Naive thymus-derived CD4-positive, alpha-beta T cell (primary cell): Measurements from ENCODE around the gene CHD9. TPM values are rescaled to one million over a fixed set of nuclear protein-coding genes. Genes with fewer than 3 reads are reported as not detected.

Source experiments
- ATAC-seq: fragments of 150-1000 bp; cut with Tn5 transposase; 2 replicates; pipeline ENCODE4 v1.10.0; 2021; ENCODE audit warnings: mild to moderate bottlenecking, moderate library complexity
- CTCF ChIA-PET: fragments of 350-600 bp; sonication (Branson Sonifier 250); formaldehyde crosslinking; loops from one replicate; lab custom pipeline; 2021; ENCODE audit warnings: antibody characterized with exemption; lab: Charles Lee
- POLR2A ChIA-PET: fragments of 350-600 bp; sonication (Branson Sonifier 250); formaldehyde crosslinking; loops from one replicate; lab custom pipeline; 2021; ENCODE audit warnings: antibody characterized with exemption, inconsistent platforms; lab: Charles Lee
- DNase-seq, 9 donors: peaks; one replicate each; pipeline versions ENCODE4 v3.0.0 to v3.0.0-alpha.2; 2020 to 2022; ENCODE audit warnings: mixed read lengths in 1 of 9
- H3K27ac ChIP-seq: one replicate; pipeline ENCODE4 v1.7.0; 2013; ENCODE audit warnings: mild to moderate bottlenecking, low read depth, low read length, moderate library complexity
- H3K27me3 ChIP-seq, 2 donors: one replicate each; pipeline ENCODE4 v1.7.0; 2013; ENCODE audit warnings: low read length in 2 of 2, mild to moderate bottlenecking in 2 of 2, moderate library complexity in 2 of 2; ENCODE audit not compliant: control insufficient read depth in 2 of 2, insufficient read depth in 2 of 2
- H3K36me3 ChIP-seq, 3 experiments: 1 replicate in 2 of 3; 2 replicates in 1 of 3; pipeline ENCODE4 v1.7.0; 2013; ENCODE audit warnings: low read length in 3 of 3, mild to moderate bottlenecking in 3 of 3, moderate library complexity in 1 of 3; ENCODE audit not compliant: insufficient read depth in 3 of 3, control insufficient read depth in 2 of 3
- H3K4me1 ChIP-seq, 2 donors: one replicate each; pipeline ENCODE4 v1.7.0; 2013; ENCODE audit warnings: low read length in 2 of 2, mild to moderate bottlenecking in 2 of 2, moderate library complexity in 1 of 2; ENCODE audit not compliant: control insufficient read depth in 2 of 2, insufficient read depth in 2 of 2
- H3K4me3 ChIP-seq: 2 replicates; pipeline ENCODE4 v1.7.0; 2013; ENCODE audit warnings: mild to moderate bottlenecking, low read length
- H3K9me3 ChIP-seq, 3 experiments: 1 replicate in 2 of 3; 2 replicates in 1 of 3; pipeline ENCODE4 v1.7.0; 2013; ENCODE audit warnings: low read length in 3 of 3; ENCODE audit not compliant: control insufficient read depth in 2 of 3
- H3K27ac Mint-ChIP-seq, 9 donors: one replicate each; pipeline ENCODE4 v1.8.0; 2020 to 2022; ENCODE audit warnings: mixed read lengths in 9 of 9, mild to moderate bottlenecking in 8 of 9, moderate library complexity in 5 of 9, inconsistent platforms in 2 of 9
- H3K27me3 Mint-ChIP-seq, 5 donors: one replicate each; pipeline ENCODE4 v1.8.0; 2021 to 2022; ENCODE audit warnings: mixed read lengths in 5 of 5, mild to moderate bottlenecking in 1 of 5
- H3K36me3 Mint-ChIP-seq, 5 donors: one replicate each; pipeline ENCODE4 v1.8.0; 2020 to 2022; ENCODE audit warnings: mixed read lengths in 5 of 5, mild to moderate bottlenecking in 3 of 5, inconsistent platforms in 1 of 5
- H3K4me1 Mint-ChIP-seq, 7 donors: one replicate each; pipeline ENCODE4 v1.8.0; 2020 to 2022; ENCODE audit warnings: mixed read lengths in 7 of 7, mild to moderate bottlenecking in 3 of 7, inconsistent platforms in 1 of 7
- H3K4me3 Mint-ChIP-seq, 10 donors: one replicate each; pipeline ENCODE4 v1.8.0; 2020 to 2022; ENCODE audit warnings: mild to moderate bottlenecking in 10 of 10, mixed read lengths in 10 of 10, moderate library complexity in 6 of 10, inconsistent platforms in 2 of 10
- H3K9me3 Mint-ChIP-seq, 11 donors: one replicate each; pipeline ENCODE4 v1.8.0; 2020 to 2022; ENCODE audit warnings: mixed read lengths in 11 of 11, mild to moderate bottlenecking in 4 of 11, inconsistent platforms in 1 of 11, moderate library complexity in 1 of 11
- intact Hi-C, 2 donors: fragments of 100-400 bp; cut with micrococcal nuclease; formaldehyde crosslinking; loops; one replicate each; pipeline ENCODE4 v1.15.1; 2023
- polyA plus RNA-seq, 2 donors: library from polyadenylated mRNA; unstranded; fragments of 300-500 nt; fragmentation: Illumina TruSeq; gene quantifications; one replicate each; pipeline ENCODE4 v1.2.3, GENCODE V29; 2021
- total RNA-seq, 6 experiments: library from RNA in 5 of 6; stranded (reverse) in 5 of 6; gene quantifications; 1 replicate in 5 of 6; 2 replicates in 1 of 6; pipeline ENCODE4 v1.2.3 and lab custom pipeline; 2021 to 2026

Gene CHD9
- total and polyA plus RNA-seq, 7 experiments from 2014 or later = 23.8 to 46.4 (median 30.6) TPM

GRCh38 chr16:53097190-53097589 is 42.4 kb downstream of the CHD9 start:
- Histone ChIP-seq H3K4me1 (peaks cover 11 to 30% of the 10 kb centered on the region in 2 donors), H3K36me3 (no peaks in the 10 kb centered on the region), H3K9me3 (no peaks in the 10 kb centered on the region), H3K27ac (no peak overlapping the region), H3K4me3 (no peak overlapping the region), H3K27me3 (no peaks in the 10 kb centered on the region)
- no peak for DNase-seq
- H3K9me3 Mint-ChIP-seq = no peaks in the 10 kb centered on the region
- peaks cover 0 to 1% (median 0%) of the 10 kb centered on the region in 5 donors for H3K36me3 Mint-ChIP-seq
- H3K27ac Mint-ChIP-seq = no peak overlapping the region
- ATAC-seq = no peak
- no peak overlapping the region for H3K4me3 Mint-ChIP-seq
- peaks cover 10 to 39% (median 17%) of the 10 kb centered on the region in 7 donors for H3K4me1 Mint-ChIP-seq
- intact Hi-C loops = no loop called here
- ChIA-PET CTCF (no interaction called here), POLR2A (no interaction called here)
- H3K27me3 Mint-ChIP-seq = no peaks in the 10 kb centered on the region

GRCh38 chr16:53098526-53099317 is 43.9 kb downstream of the CHD9 start:
- H3K27ac ChIP-seq = peak overlapping the region; percentile 29
- peaks cover 11 to 26% of the 10 kb centered on the region in 2 donors for H3K4me1 ChIP-seq
- peaks cover 10 to 35% (median 17%) of the 10 kb centered on the region in 7 donors for H3K4me1 Mint-ChIP-seq
- peak; percentile 87 for ATAC-seq
- peak overlapping the region; percentile 60 for H3K4me3 ChIP-seq
- H3K36me3 Mint-ChIP-seq = peaks cover 0 to 1% (median 0%) of the 10 kb centered on the region in 5 donors
- ChIA-PET CTCF (interaction anchor here (0.6 kb wide), 1 partner anchor 713 kb away, joined by 4 read pairs; no protein-coding TSS in a partner anchor), POLR2A (interaction anchor here (0.6 kb wide), 1 partner anchor 56 kb away, joined by 3 read pairs; no protein-coding TSS in a partner anchor)
- no peaks in the 10 kb centered on the region for H3K9me3 Mint-ChIP-seq
- DNase-seq = peak in 8 of 9 donors; percentile 4 to 47 (median 14)
- H3K9me3 ChIP-seq = no peaks in the 10 kb centered on the region
- peak overlapping the region; percentile 79 to 96 (median 87) for H3K4me3 Mint-ChIP-seq
- peak overlapping the region; percentile 24 to 91 (median 66) for H3K27ac Mint-ChIP-seq
- H3K27me3 Mint-ChIP-seq = no peaks in the 10 kb centered on the region
- intact Hi-C loops = loop anchor here (1.0 to 2.0 kb wide), 4 partner anchors 32 to 405 kb away; partner anchors contain the start of genes AKTIP (in 1 of the 2) and CHD9 (in 1 of the 2)
- no peaks in the 10 kb centered on the region for H3K36me3 ChIP-seq
- no peaks in the 10 kb centered on the region for H3K27me3 ChIP-seq

GRCh38 chr16:53099318-53100130 is 44.7 kb downstream of the CHD9 start:
- Histone ChIP-seq H3K36me3 (no peaks in the 10 kb centered on the region), H3K27me3 (no peaks in the 10 kb centered on the region), H3K9me3 (no peaks in the 10 kb centered on the region), H3K27ac (peak overlapping the region; percentile 29), H3K4me3 (peak overlapping the region; percentile 60), H3K4me1 (peaks cover 11 to 24% of the 10 kb centered on the region in 2 donors)
- no peaks in the 10 kb centered on the region for H3K9me3 Mint-ChIP-seq
- peak overlapping the region; percentile 79 to 96 (median 87) for H3K4me3 Mint-ChIP-seq
- H3K27ac Mint-ChIP-seq = peak overlapping the region; percentile 12 to 91 (median 70)
- CTCF ChIA-PET = interaction anchor here (0.6 kb wide), 1 partner anchor 712 kb away, joined by 4 read pairs; no protein-coding TSS in a partner anchor
- ATAC-seq (peak; percentile 68), DNase-seq (peak; percentile 4 to 65 (median 13))
- no peaks in the 10 kb centered on the region for H3K27me3 Mint-ChIP-seq
- H3K36me3 Mint-ChIP-seq = peaks cover 0 to 1% (median 0%) of the 10 kb centered on the region in 5 donors
- intact Hi-C loops = loop anchor here (1.0 to 2.0 kb wide), 4 partner anchors 31 to 404 kb away; partner anchors contain the start of genes AKTIP (in 1 of the 2) and CHD9 (in 1 of the 2)
- H3K4me1 Mint-ChIP-seq = peaks cover 10 to 27% (median 17%) of the 10 kb centered on the region in 7 donors
- POLR2A ChIA-PET = no interaction called here

- POLR2A ChIA-PET = no interaction called here
- DNase-seq = no peak
- H3K4me1 ChIP-seq = peaks cover 11 to 24% of the 10 kb centered on the region in 2 donors
Observed at GRCh38 chr16:53100131-53100748, 45.4 kb downstream of the CHD9 start.

GRCh38 chr16:53100889-53101288 is 46.1 kb downstream of the CHD9 start:
- no peaks in the 10 kb centered on the region for H3K36me3 Mint-ChIP-seq
- Histone ChIP-seq H3K36me3 (no peaks in the 10 kb centered on the region), H3K9me3 (no peaks in the 10 kb centered on the region), H3K27me3 (no peaks in the 10 kb centered on the region), H3K27ac (no peak overlapping the region), H3K4me1 (peaks cover 11 to 24% of the 10 kb centered on the region in 2 donors), H3K4me3 (no peak overlapping the region)
- peak overlapping the region; percentile 42 to 96 (median 84) for H3K4me3 Mint-ChIP-seq
- POLR2A ChIA-PET = no interaction called here
- H3K27me3 Mint-ChIP-seq = no peaks in the 10 kb centered on the region
- ATAC-seq (no peak), DNase-seq (no peak)
- H3K4me1 Mint-ChIP-seq = peaks cover 8 to 24% (median 17%) of the 10 kb centered on the region in 7 donors
- H3K27ac Mint-ChIP-seq = no peak overlapping the region
- CTCF ChIA-PET = no interaction called here
- no peaks in the 10 kb centered on the region for H3K9me3 Mint-ChIP-seq
- intact Hi-C loops = no loop called here

More at GRCh38 chr16:53100131-53100748, 45.4 kb downstream of the CHD9 start:
- Histone ChIP-seq H3K4me3 (peak overlapping the region; percentile 60), H3K27ac (no peak overlapping the region), H3K36me3 (no peaks in the 10 kb centered on the region), H3K27me3 (no peaks in the 10 kb centered on the region), H3K9me3 (no peaks in the 10 kb centered on the region)
- Mint-ChIP-seq H3K27ac (peak overlapping the region in 3 of 9 donors; percentile 8 to 33 (median 21)), H3K4me3 (peak overlapping the region; percentile 44 to 96 (median 84)), H3K36me3 (no peaks in the 10 kb centered on the region), H3K9me3 (no peaks in the 10 kb centered on the region), H3K4me1 (peaks cover 8 to 27% (median 17%) of the 10 kb centered on the region in 7 donors), H3K27me3 (no peaks in the 10 kb centered on the region)
- intact Hi-C loops = no loop called here
- CTCF ChIA-PET = no interaction called here
- no peak for ATAC-seq

GRCh38 chr16:53103811-53104210 is 49.0 kb downstream of the CHD9 start:
- ChIA-PET POLR2A (no interaction called here), CTCF (no interaction called here)
- H3K9me3 Mint-ChIP-seq = peaks cover 0 to 2% (median 0%) of the 10 kb centered on the region in 11 donors
- Histone ChIP-seq H3K4me1 (peaks cover 6 to 11% of the 10 kb centered on the region in 2 donors), H3K9me3 (no peaks in the 10 kb centered on the region), H3K27me3 (no peaks in the 10 kb centered on the region), H3K36me3 (no peaks in the 10 kb centered on the region), H3K27ac (no peak overlapping the region), H3K4me3 (no peak overlapping the region)
- no peak overlapping the region for H3K4me3 Mint-ChIP-seq
- no peak overlapping the region for H3K27ac Mint-ChIP-seq
- DNase-seq (no peak), ATAC-seq (no peak)
- intact Hi-C loops = no loop called here
- peaks cover 7 to 20% (median 14%) of the 10 kb centered on the region in 7 donors for H3K4me1 Mint-ChIP-seq
- peaks cover 0 to 3% (median 0%) of the 10 kb centered on the region in 5 donors for H3K36me3 Mint-ChIP-seq
- no peaks in the 10 kb centered on the region for H3K27me3 Mint-ChIP-seq
